Kidney epithelial cell (primary cell): ENCODE data around the gene NCKAP5. TPM values are rescaled to one million over a fixed set of nuclear protein-coding genes. Genes with fewer than 3 reads are reported as not detected.

Experiments
- DNase-seq: peaks from one replicate; pipeline ENCODE4 v3.0.0-alpha.2; 2010; ENCODE audit warnings: low read depth
- H3K27me3 ChIP-seq: 2 replicates; pipeline ENCODE4 v1.6.0; 2011; ENCODE audit warnings: low read length; ENCODE audit not compliant: control insufficient read depth, insufficient read depth
- H3K36me3 ChIP-seq: 2 replicates; pipeline ENCODE4 v1.5.1; 2011; ENCODE audit warnings: low read length; ENCODE audit not compliant: control insufficient read depth, insufficient read depth
- H3K4me3 ChIP-seq: 2 replicates; pipeline ENCODE4 v1.5.1; 2011; ENCODE audit warnings: low read depth, mild to moderate bottlenecking, control low read depth, low read length
- total RNA-seq: library from RNA; depleted of rRNA; stranded (reverse); fragments of >200 nt; gene quantifications from 2 replicates; pipeline ENCODE4 v1.2.3, GENCODE V29; 2015
- TF ChIP-seq, protein P1 (sequence below): IDR thresholded peaks from 2 replicates; pipeline ENCODE4 v1.5.1; 2011; ENCODE audit warnings: mild to moderate bottlenecking, moderate library complexity, low read length, control low read depth, inconsistent platforms; ENCODE audit not compliant: insufficient read depth, poor library complexity, severe bottlenecking

The NCKAP5 gene
- total RNA-seq, 1 donor from 2014 or later, result 0.33 TPM

DNA sequence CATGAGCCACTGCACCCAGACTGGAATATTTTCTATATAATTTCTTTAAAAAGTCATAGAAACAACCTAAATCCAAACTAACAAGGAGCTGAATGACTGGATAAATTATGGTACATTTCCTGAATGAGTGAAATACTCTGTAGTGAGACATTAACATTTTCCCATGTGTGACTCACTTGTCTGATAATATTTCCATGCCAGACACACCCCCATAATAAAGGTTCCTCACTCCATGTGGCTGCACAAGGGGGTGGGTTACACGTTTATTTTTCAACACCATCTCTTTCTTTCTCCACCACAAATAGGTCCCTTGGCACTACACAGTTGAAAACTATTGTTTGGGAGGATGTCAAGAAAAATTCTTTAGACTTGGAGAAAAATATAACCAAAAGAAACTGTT is 632.0 kb downstream of the NCKAP5 start:
- no peaks in the 10 kb centered on the region for H3K36me3 ChIP-seq
- no peak overlapping the region for H3K4me3 ChIP-seq
- no peak for DNase-seq
- no peaks in the 10 kb centered on the region for H3K27me3 ChIP-seq
- TF ChIP-seq, protein P1, sequence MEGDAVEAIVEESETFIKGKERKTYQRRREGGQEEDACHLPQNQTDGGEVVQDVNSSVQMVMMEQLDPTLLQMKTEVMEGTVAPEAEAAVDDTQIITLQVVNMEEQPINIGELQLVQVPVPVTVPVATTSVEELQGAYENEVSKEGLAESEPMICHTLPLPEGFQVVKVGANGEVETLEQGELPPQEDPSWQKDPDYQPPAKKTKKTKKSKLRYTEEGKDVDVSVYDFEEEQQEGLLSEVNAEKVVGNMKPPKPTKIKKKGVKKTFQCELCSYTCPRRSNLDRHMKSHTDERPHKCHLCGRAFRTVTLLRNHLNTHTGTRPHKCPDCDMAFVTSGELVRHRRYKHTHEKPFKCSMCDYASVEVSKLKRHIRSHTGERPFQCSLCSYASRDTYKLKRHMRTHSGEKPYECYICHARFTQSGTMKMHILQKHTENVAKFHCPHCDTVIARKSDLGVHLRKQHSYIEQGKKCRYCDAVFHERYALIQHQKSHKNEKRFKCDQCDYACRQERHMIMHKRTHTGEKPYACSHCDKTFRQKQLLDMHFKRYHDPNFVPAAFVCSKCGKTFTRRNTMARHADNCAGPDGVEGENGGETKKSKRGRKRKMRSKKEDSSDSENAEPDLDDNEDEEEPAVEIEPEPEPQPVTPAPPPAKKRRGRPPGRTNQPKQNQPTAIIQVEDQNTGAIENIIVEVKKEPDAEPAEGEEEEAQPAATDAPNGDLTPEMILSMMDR, result no peak

DNA sequence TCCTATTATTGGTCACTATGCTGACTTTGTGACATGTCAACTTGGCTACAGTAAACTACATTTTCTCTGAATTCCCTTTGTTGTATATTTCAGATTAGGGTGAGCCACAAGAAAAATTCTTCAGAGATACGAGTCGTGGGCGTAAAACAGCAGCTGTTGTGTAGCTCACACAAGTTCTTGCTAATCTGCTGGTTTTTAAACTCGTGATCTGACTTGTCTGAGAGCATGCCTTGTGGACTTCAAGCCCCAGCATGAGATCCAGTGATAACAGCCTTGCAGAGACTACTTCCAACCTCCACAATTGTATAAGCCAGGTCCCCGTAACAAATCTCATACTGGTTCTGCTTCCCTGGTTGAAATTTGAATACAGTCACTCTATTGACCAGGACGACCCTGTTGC is 638.5 kb downstream of the NCKAP5 start:
- no peak overlapping the region for H3K4me3 ChIP-seq
- no peaks in the 10 kb centered on the region for H3K27me3 ChIP-seq
- TF ChIP-seq, protein P1, result no peak
- H3K36me3 ChIP-seq, result no peaks in the 10 kb centered on the region
- DNase-seq, result no peak

DNA sequence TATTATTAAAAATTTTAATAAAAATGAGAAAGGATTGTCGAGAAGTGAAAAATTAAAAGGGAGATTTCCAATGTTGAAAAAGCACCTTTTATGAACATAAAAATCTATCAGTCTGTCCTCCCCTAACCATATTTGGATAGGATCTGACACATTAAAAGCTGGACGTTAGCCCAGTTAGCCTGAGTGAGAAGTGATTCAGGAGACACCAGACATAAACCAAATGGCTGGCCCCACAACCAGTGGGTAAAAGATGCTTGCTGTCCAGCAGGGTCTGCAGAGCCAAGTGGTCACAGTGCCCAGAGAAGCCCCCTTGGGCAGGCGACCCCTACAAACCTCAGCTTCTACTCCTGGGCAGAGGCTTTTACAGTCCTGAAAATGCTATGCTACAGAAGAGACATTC is 644.5 kb downstream of the NCKAP5 start:
- Histone ChIP-seq H3K27me3 (no peaks in the 10 kb centered on the region), H3K4me3 (no peak overlapping the region), H3K36me3 (no peaks in the 10 kb centered on the region)
- TF ChIP-seq, protein P1, result no peak
- no peak for DNase-seq

DNA sequence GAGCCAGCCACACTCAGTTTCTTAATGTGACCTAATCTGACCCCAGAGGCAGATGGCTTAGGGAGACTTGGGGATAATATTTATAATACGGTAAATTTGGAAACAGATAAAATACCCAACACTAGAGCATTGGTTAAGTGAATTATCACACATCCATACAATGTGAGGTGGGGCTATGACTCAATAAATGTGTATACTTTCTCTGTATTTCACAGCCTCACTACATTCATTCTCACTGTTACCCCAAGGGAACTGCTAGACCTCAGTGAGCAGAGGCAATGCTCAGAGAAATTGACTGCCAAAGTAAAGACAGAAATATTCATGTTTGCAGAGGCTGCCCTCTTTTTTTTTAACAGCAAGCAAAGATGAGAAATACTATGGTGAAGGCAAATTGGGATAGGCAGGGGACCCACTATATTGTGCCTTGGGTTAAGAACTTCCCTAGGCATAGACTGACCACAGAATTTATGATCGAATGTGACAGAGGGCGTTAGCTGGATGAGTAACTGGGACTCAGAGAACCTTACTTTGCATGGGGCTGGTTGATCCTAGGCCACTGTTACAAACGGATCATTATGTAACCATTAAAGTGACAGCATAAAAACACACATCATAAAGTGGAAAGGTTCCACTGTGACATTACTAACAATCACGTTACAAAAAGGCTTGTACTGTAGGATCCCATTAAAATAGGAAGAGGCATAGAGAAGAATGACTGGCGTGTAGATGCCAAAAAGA is 652.3 kb downstream of the NCKAP5 start:
- no peaks in the 10 kb centered on the region for H3K36me3 ChIP-seq
- H3K4me3 ChIP-seq, result no peak overlapping the region
- TF ChIP-seq, protein P1, result no peak
- H3K27me3 ChIP-seq, result no peaks in the 10 kb centered on the region
- no peak for DNase-seq

DNA sequence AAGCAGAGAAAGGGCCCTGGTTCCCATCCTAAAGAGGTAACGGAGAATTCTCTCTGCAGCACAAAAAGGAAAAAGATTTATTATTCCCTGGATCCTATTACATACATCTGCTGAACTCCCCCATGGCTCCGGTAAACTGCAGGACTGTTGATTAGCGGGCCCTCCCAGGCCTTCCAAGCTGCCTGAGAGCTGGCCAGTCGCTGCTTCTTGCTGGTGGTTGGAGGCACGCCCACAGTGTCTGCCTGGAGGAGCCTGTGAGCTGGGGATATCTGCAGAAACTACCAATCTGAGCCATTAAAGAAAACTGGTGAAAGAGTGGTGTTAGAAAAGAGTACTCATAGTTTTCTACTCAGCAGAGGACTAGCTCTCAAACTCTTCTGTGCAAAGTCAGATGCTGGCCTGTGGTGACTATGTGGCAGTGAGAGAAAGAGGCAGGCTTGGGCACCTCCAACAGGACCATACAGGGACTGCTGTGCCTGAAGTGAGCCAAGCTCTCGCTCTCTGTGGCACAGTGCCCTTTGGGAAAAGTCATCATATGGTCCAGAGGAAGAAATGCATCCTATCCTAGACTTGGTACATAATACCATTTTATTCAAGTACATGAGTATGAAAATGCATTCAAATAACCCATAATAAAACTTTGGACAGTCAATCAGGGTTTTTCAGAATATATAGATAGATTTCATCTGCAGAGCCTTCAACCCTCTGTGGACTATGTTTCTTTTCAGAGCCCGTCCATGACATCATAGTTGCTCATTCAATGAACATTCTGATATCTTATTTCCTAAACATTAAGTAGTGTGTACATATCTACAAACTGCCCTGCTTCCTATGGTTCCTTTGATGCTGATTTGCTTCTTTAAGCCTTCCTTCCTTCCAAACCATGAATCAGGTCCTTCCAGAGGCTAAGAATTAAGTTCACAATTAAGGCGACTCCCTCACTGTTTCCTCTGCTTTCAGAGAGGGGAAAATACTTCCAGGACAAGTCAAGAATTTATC is 656.2 kb downstream of the NCKAP5 start:
- Histone ChIP-seq H3K4me3 (no peak overlapping the region), H3K36me3 (no peaks in the 10 kb centered on the region), H3K27me3 (no peaks in the 10 kb centered on the region)
- TF ChIP-seq, protein P1, result no peak
- DNase-seq, result no peak
